Measurements from ENCODE around the gene LARP1. TPM values are rescaled to one million over a fixed set of nuclear protein-coding genes. Genes with fewer than 3 reads are reported as not detected.

LARP1 gene
- total and polyA plus RNA-seq, 9 of the 15 experiments (the other 6 are each of a cell fraction or from before 2014, with no cell fraction given), result 22.6 to 300 (median 92.0) TPM

DNA sequence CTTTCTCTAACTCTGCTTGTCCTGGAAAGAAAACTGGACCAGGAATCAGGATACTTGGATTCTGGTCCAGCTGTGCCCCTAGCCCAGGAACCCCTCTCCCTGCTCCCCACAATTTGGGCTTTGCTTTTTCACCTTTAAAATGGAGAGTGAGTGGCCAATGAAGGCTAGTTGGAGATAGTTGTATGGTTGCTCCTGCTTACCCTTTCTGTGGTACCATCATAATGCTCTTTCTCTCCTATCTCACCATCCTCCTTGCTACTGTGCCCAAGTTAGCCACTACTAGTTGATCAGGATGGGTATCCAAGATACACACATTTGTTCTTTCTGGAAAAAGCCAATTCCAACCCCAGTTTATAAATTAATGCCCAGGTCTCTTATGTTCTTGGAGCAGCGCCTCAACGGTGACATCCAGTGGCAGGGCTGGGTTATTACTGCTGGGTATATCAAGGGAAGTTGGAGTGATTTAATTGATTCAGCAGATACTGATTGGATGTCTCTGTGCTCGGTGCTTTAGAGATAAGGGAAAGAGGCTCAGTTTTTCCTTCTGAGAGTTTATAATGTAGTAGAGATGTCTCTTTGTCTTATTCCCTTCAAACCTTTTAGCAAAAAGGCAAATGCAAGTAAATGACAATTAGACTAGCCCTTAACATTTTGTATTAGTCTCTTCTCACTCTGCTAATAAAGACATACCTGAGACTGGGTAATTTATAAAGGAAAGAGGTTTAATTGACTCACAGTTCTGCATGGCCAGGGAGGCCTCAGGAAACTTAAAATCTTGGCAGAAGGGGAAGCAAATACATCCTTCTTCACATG is 56.7 kb downstream of the LARP1 start (continued):
- TF ChIP-seq XRCC5 (IDR thresholded peaks at IDR 0.05; ENCODE audit: low read depth, low read length), result no peak
- no peak for TF ChIP-seq SMARCA4 (IDR thresholded peaks at IDR 0.05)
- TF ChIP-seq LARP7 (IDR thresholded peaks at IDR 0.05), result no peak
- TF ChIP-seq, protein P1, sequence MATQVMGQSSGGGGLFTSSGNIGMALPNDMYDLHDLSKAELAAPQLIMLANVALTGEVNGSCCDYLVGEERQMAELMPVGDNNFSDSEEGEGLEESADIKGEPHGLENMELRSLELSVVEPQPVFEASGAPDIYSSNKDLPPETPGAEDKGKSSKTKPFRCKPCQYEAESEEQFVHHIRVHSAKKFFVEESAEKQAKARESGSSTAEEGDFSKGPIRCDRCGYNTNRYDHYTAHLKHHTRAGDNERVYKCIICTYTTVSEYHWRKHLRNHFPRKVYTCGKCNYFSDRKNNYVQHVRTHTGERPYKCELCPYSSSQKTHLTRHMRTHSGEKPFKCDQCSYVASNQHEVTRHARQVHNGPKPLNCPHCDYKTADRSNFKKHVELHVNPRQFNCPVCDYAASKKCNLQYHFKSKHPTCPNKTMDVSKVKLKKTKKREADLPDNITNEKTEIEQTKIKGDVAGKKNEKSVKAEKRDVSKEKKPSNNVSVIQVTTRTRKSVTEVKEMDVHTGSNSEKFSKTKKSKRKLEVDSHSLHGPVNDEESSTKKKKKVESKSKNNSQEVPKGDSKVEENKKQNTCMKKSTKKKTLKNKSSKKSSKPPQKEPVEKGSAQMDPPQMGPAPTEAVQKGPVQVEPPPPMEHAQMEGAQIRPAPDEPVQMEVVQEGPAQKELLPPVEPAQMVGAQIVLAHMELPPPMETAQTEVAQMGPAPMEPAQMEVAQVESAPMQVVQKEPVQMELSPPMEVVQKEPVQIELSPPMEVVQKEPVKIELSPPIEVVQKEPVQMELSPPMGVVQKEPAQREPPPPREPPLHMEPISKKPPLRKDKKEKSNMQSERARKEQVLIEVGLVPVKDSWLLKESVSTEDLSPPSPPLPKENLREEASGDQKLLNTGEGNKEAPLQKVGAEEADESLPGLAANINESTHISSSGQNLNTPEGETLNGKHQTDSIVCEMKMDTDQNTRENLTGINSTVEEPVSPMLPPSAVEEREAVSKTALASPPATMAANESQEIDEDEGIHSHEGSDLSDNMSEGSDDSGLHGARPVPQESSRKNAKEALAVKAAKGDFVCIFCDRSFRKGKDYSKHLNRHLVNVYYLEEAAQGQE (IDR thresholded peaks at IDR 0.05; ENCODE audit: borderline replicate concordance), result peak; percentile 71
- TF ChIP-seq, protein P1 (CRISPR knock-in tag; IDR thresholded peaks at IDR 0.05; ENCODE audit: low read depth), result no peak
- TF ChIP-seq HNRNPL (IDR thresholded peaks at IDR 0.05; ENCODE audit: low read depth, low read length), result no peak
- peak; percentile 55; the same call in 1 of the 2 replicates for TF ChIP-seq LCOR (CRISPR knock-in tag; IDR thresholded peaks at IDR 0.05)
- no peak for TF ChIP-seq CXXC5 (CRISPR knock-in tag; IDR thresholded peaks at IDR 0.05)
- TF ChIP-seq, protein P2, sequence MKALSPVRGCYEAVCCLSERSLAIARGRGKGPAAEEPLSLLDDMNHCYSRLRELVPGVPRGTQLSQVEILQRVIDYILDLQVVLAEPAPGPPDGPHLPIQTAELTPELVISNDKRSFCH (CRISPR knock-in tag; IDR thresholded peaks at IDR 0.05), result no peak
- TF ChIP-seq, protein P2 (tag; IDR thresholded peaks at IDR 0.05), result no peak
- TF ChIP-seq, protein P3, sequence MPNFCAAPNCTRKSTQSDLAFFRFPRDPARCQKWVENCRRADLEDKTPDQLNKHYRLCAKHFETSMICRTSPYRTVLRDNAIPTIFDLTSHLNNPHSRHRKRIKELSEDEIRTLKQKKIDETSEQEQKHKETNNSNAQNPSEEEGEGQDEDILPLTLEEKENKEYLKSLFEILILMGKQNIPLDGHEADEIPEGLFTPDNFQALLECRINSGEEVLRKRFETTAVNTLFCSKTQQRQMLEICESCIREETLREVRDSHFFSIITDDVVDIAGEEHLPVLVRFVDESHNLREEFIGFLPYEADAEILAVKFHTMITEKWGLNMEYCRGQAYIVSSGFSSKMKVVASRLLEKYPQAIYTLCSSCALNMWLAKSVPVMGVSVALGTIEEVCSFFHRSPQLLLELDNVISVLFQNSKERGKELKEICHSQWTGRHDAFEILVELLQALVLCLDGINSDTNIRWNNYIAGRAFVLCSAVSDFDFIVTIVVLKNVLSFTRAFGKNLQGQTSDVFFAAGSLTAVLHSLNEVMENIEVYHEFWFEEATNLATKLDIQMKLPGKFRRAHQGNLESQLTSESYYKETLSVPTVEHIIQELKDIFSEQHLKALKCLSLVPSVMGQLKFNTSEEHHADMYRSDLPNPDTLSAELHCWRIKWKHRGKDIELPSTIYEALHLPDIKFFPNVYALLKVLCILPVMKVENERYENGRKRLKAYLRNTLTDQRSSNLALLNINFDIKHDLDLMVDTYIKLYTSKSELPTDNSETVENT (CRISPR knock-in tag; IDR thresholded peaks at IDR 0.05), result no peak
- no peak for TF ChIP-seq SP1 (CRISPR knock-in tag; IDR thresholded peaks at IDR 0.05)
- TF ChIP-seq, protein P4, sequence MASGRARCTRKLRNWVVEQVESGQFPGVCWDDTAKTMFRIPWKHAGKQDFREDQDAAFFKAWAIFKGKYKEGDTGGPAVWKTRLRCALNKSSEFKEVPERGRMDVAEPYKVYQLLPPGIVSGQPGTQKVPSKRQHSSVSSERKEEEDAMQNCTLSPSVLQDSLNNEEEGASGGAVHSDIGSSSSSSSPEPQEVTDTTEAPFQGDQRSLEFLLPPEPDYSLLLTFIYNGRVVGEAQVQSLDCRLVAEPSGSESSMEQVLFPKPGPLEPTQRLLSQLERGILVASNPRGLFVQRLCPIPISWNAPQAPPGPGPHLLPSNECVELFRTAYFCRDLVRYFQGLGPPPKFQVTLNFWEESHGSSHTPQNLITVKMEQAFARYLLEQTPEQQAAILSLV (tag; IDR thresholded peaks at IDR 0.05), result no peak
- TF ChIP-seq ASH1L (IDR thresholded peaks at IDR 0.05; ENCODE audit: borderline replicate concordance, low read depth, partially characterized antibody), result no peak
- TF ChIP-seq ZNF830 (CRISPR knock-in tag; IDR thresholded peaks at IDR 0.05), result no peak
- no peak for TF ChIP-seq BRF1 (IDR thresholded peaks at IDR 0.05; ENCODE audit: borderline replicate concordance, extremely low read depth, insufficient read length)
- no peak for TF ChIP-seq SETDB1 (IDR thresholded peaks at IDR 0.05; ENCODE audit: low read length)
